K562 (cell line): Measurements from ENCODE around the gene TAF1B. TPM values are rescaled to one million over a fixed set of nuclear protein-coding genes. Genes with fewer than 3 reads are reported as not detected.

Experiments used
- ATAC-seq: fragments of 200-7000 bp; cut with Tn5 transposase; 3 replicates; pipeline ENCODE4 v1.9.1; 2020; ENCODE audit warnings: moderate library complexity
- BruUV-seq: library from RNA; stranded (reverse); fragments of 400-500 nt; replicated peaks from 2 replicates; lab custom pipeline; 2021; lab: Mats Ljungman, UMichigan
- CTCF ChIA-PET: fragments of 300-600 bp; formaldehyde crosslinking; extraction: SDS; loops from one replicate; lab custom pipeline; 2021; ENCODE audit warnings: low intra/inter-chr PET ratio; lab: Yijun Ruan, JAX
- POLR2A ChIA-PET: fragments of 300-600, 350-650 bp; sonication (Branson Sonifier 250); formaldehyde crosslinking; extraction: SDS; loops from one replicate; lab custom pipeline; 2021; ENCODE audit warnings: antibody characterized with exemption, inconsistent platforms; lab: Yijun Ruan, JAX
- DNase-seq, 4 experiments: peaks; one replicate each; pipeline versions ENCODE4 v3.0.0 to v3.0.0-alpha.2; 2011 to 2018; ENCODE audit warnings: low spot score in 3 of 4, mixed read lengths in 3 of 4; ENCODE audit errors: extremely low read depth in 1 of 4
- FAIRE-seq: peaks from 2 replicates; lab custom pipeline; 2011; peaks lifted over from hg19 to GRCh38; lab: Jason Lieb, UNC
- H2AFZ ChIP-seq: 2 replicates; pipeline ENCODE4 v1.6.0; 2011; ENCODE audit warnings: low read depth, low read length, control low read depth, inconsistent platforms
- H3K27ac ChIP-seq: fragments of 200-600 bp; 3 replicates; pipeline ENCODE4 v1.8.0; 2011; ENCODE audit warnings: low read depth, mild to moderate bottlenecking, control low read depth, inconsistent platforms, low read length, moderate library complexity, mixed read lengths; ENCODE audit errors: extremely low read depth
- H3K27me3 ChIP-seq, 2 experiments: fragments of 300-600 bp in 1 of 2; 2 replicates in 1 of 2; 3 replicates in 1 of 2; pipeline versions ENCODE4 v1.6.0 to v1.8.0; 2011; ENCODE audit warnings: inconsistent platforms in 2 of 2, low read length in 2 of 2, mild to moderate bottlenecking in 1 of 2, mixed read lengths in 1 of 2, moderate library complexity in 1 of 2; ENCODE audit not compliant: control insufficient read depth in 2 of 2, insufficient read depth in 2 of 2
- H3K36me3 ChIP-seq: fragments of 300-600 bp; 3 replicates; pipeline ENCODE4 v1.8.0; 2011; ENCODE audit warnings: mild to moderate bottlenecking, low read length, inconsistent platforms; ENCODE audit not compliant: control insufficient read depth, insufficient read depth
- H3K4me1 ChIP-seq, 2 experiments: fragments of 200-600 bp in 1 of 2; replicated peaks in 1 of 2; 2 replicates in 1 of 2; 3 replicates in 1 of 2; pipeline versions ENCODE4 v1.5.1 to v1.8.0; 2011; ENCODE audit warnings: inconsistent platforms in 2 of 2, low read length in 2 of 2, mild to moderate bottlenecking in 1 of 2, mixed read lengths in 1 of 2, moderate library complexity in 1 of 2; ENCODE audit not compliant: control insufficient read depth in 2 of 2, insufficient read depth in 2 of 2
- H3K4me2 ChIP-seq: 2 replicates; pipeline ENCODE4 v1.6.1; 2011; ENCODE audit warnings: low read length, control low read depth, inconsistent platforms, mixed read lengths; ENCODE audit not compliant: insufficient read depth
- H3K4me3 ChIP-seq: fragments of 200-600 bp; sonication (generic), shearing (Covaris generic); 2 replicates; pipeline ENCODE4 v1.5.1; 2016; ENCODE audit warnings: control low read depth, inconsistent platforms
- H3K79me2 ChIP-seq: fragments of 200-600 bp; 3 replicates; pipeline ENCODE4 v1.8.0; 2011; ENCODE audit warnings: low read length, inconsistent platforms; ENCODE audit not compliant: control insufficient read depth, insufficient read depth
- H3K9ac ChIP-seq, 2 experiments: 2 replicates each; pipeline versions ENCODE4 v1.6.0 to v1.6.1; 2011; ENCODE audit warnings: low read depth in 2 of 2, low read length in 2 of 2, control low read depth in 1 of 2, inconsistent platforms in 1 of 2, mild to moderate bottlenecking in 1 of 2, mixed read lengths in 1 of 2; ENCODE audit not compliant: insufficient read depth in 1 of 2
- H3K9me1 ChIP-seq: one replicate; pipeline ENCODE4 v1.6.0; 2011; ENCODE audit warnings: inconsistent platforms, mild to moderate bottlenecking, low read length, moderate library complexity; ENCODE audit not compliant: control insufficient read depth, insufficient read depth
- H3K9me3 ChIP-seq: replicated peaks from 2 replicates; pipeline ENCODE4 v1.5.1; 2011; ENCODE audit warnings: low read depth, low read length, inconsistent platforms; ENCODE audit not compliant: control insufficient read depth, insufficient read depth
- H4K20me1 ChIP-seq: replicated peaks from 2 replicates; pipeline ENCODE4 v1.6.1; 2011; ENCODE audit warnings: low read length, inconsistent platforms, mixed read lengths; ENCODE audit not compliant: control insufficient read depth, insufficient read depth
- ERF ChIP-seq: fragments of 450-650 bp; formaldehyde crosslinking; IDR thresholded peaks from 2 replicates; pipeline ENCODE4 v1.4.0; 2020; ENCODE audit warnings: mild to moderate bottlenecking, mixed read lengths
- HEY1 ChIP-seq: fragments of 250-450 bp; sonication (Bioruptor Pico); IDR thresholded peaks from 2 replicates; pipeline ENCODE4 v1.5.0; 2020; ENCODE audit warnings: mild to moderate bottlenecking, moderate library complexity, borderline replicate concordance
- HNRNPH1 ChIP-seq: fragments of 200-400 bp; formaldehyde crosslinking; optimal IDR thresholded peaks from 2 replicates; pipeline ENCODE3; 2017; ENCODE audit warnings: low read depth, mild to moderate bottlenecking, low read length, moderate library complexity
- RBM22 ChIP-seq: fragments of 200-400 bp; formaldehyde crosslinking; IDR thresholded peaks from 2 replicates; pipeline ENCODE4 v1.6.1; 2018; ENCODE audit warnings: low read length, low read depth; ENCODE audit not compliant: poor library complexity, severe bottlenecking
- SMARCE1 ChIP-seq: fragments of 450-650 bp; IDR thresholded peaks from 2 replicates; pipeline ENCODE4 v1.7.1; 2016; ENCODE audit warnings: mild to moderate bottlenecking
- TBL1XR1 ChIP-seq, 2 experiments: IDR thresholded peaks; 2 replicates each; pipeline ENCODE4 v1.6.1; 2012; ENCODE audit warnings: improper control_type of control experiment in 2 of 2, low read length in 2 of 2, mild to moderate bottlenecking in 1 of 2
- TGIF2 ChIP-seq: sonication (generic); formaldehyde crosslinking; IDR thresholded peaks from 2 replicates; pipeline ENCODE4 v1.8.1; 2022; ENCODE audit warnings: mild to moderate bottlenecking, missing genetic modification reagents, moderate library complexity
- ZBTB1 ChIP-seq: sonication (generic); formaldehyde crosslinking; IDR thresholded peaks from 2 replicates; pipeline ENCODE4 v1.8.1; 2023; ENCODE audit warnings: missing genetic modification reagents, low read depth, mild to moderate bottlenecking, borderline replicate concordance
- WGBS: fragments of 100-300 bp; shearing (Covaris generic); methylation state at CpG from one replicate; pipeline ENCODE4 v1.1.6; 2016; ENCODE audit warnings: low coverage, mixed read lengths; ENCODE audit not compliant: insufficient coverage; ENCODE audit errors: missing lambda C conversion rate; 5-methylcytosine and 5-hydroxymethylcytosine counted together
- in situ Hi-C: fragments of 300-500 bp; cut with MboI; formaldehyde crosslinking; loops from 4 replicates; pipeline ENCODE4 v1.15.0; 2018; ENCODE audit warnings: inconsistent platforms, mixed read lengths
- intact Hi-C: fragments of 100-400 bp; cut with micrococcal nuclease; formaldehyde crosslinking; loops from 2 replicates; pipeline ENCODE4 v1.14.2; 2022
- polyA plus RNA-seq, 8 experiments: library from polyadenylated mRNA; depleted of rRNA in 4 of 8; stranded (reverse) in 5 of 8; unstranded in 3 of 8; fragments of >200 nt; fragmentation: Nextera tagmentation in 2 of 8; fragmentation: Illumina TruSeq in 1 of 8; extraction: Ambion mirVana in 2 of 8; extraction: Trizol in 1 of 8; gene quantifications; 2 replicates each; pipeline versions ENCODE4 v1.2.1 to v1.2.3, GENCODE V29; 2011 to 2014; ENCODE audit warnings: inconsistent platforms in 1 of 8, missing spikeins in 1 of 8
- total RNA-seq, 7 experiments: library from RNA; depleted of rRNA in 6 of 7; stranded (reverse); fragments of >200 nt in 6 of 7; fragmentation: Illumina TruSeq in 2 of 7; extraction: Trizol in 2 of 7; gene quantifications; 2 replicates each; pipeline versions ENCODE4 v1.2.1 to v1.2.3, GENCODE V29; 2011 to 2021; ENCODE audit warnings: low replicate concordance in 1 of 7

Gene TAF1B
- total and polyA plus RNA-seq, 9 of the 15 experiments (the other 6 are each of a cell fraction or from before 2014, with no cell fraction given) = 8.8 to 25.1 (median 17.3) TPM

- no peak for DNase-seq
- POLR2A ChIA-PET = interaction anchor here (0.7 to 1.7 kb wide), 3 partner anchors 13 to 35 kb away, joined by 3 to 4 read pairs (median 3); partner anchors contain the start of gene TAF1B
- no TSS peak for BruUV-seq
- intact Hi-C loops (no loop called here), in situ Hi-C loops (no loop called here)
- TF ChIP-seq RBM22 (no peak), HEY1 (CRISPR knock-in tag) (no peak), TGIF2 (no peak), HNRNPH1 (no peak), ZBTB1 (CRISPR knock-in tag) (no peak)
- ATAC-seq = no peak
- WGBS = 47% methylated on average over 2 of the region's 2 CpGs
- H3K27ac ChIP-seq = no peak overlapping the region
- no peaks in the 10 kb centered on the region for H4K20me1 ChIP-seq
- no peaks in the 10 kb centered on the region for H3K27me3 ChIP-seq
- no peak for FAIRE-seq
- H2AFZ ChIP-seq = no peak overlapping the region
- no peak overlapping the region for H3K9ac ChIP-seq
- H3K79me2 ChIP-seq = no peaks in the 10 kb centered on the region
- no peak overlapping the region for H3K4me3 ChIP-seq
- no peaks in the 10 kb centered on the region for H3K9me1 ChIP-seq
- CTCF ChIA-PET = no interaction called here
- H3K4me2 ChIP-seq = no peak overlapping the region
- no peaks in the 10 kb centered on the region for H3K9me3 ChIP-seq
- H3K4me1 ChIP-seq = no peaks in the 10 kb centered on the region
- H3K36me3 ChIP-seq = peaks cover 42% of the 10 kb centered on the region
Measured at GRCh38 chr2:9877026-9877425, 33.8 kb downstream of the TAF1B start.

DNA sequence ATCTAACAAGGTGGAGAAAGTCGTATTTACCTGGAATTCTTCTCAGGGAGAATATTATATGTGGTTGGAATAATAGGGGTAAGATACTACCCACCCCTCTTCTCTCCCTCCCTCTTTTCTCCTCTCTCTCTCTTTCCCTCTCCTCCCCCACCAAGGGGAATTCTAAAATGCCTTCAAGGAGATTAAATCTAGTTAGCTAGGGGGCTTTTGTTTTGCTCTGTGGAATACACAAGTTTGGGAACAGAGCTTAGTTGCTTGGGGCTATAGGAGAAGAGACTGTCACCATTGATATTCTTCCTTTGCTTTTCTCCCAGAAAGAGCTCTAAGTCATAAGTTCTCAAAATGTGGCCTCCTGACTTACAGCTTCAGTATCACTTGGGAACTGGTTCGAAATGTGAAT lies 34.5 kb downstream of the TAF1B start:
- no peaks in the 10 kb centered on the region for H3K9me1 ChIP-seq
- no TSS peak for BruUV-seq
- H3K4me1 ChIP-seq = no peaks in the 10 kb centered on the region
- TF ChIP-seq TBL1XR1 (IDR thresholded peaks at IDR 0.05; ENCODE audit: low read length in 2 of 2) = no peak
- TF ChIP-seq SMARCE1 = no peak
- TF ChIP-seq ERF = no peak
- no peak overlapping the region for H2AFZ ChIP-seq
- FAIRE-seq (no peak), ATAC-seq (no peak), DNase-seq (no peak)
- H3K4me3 ChIP-seq = no peak overlapping the region
- H3K9ac ChIP-seq = no peak overlapping the region
- ChIA-PET POLR2A (interaction anchor here (0.6 to 1.7 kb wide), 3 partner anchors 34 to 148 kb away, joined by 3 to 4 read pairs (median 3); partner anchors contain the start of gene TAF1B), CTCF (no interaction called here)
- H3K4me2 ChIP-seq = no peak overlapping the region
- no peaks in the 10 kb centered on the region for H3K79me2 ChIP-seq
- in situ Hi-C loops = no loop called here
- intact Hi-C loops = no loop called here
- H3K36me3 ChIP-seq = peaks cover 42% of the 10 kb centered on the region
- H3K9me3 ChIP-seq = no peaks in the 10 kb centered on the region
- no peak overlapping the region for H3K27ac ChIP-seq
- WGBS = 59% methylated on average over 2 of the region's 2 CpGs
- no peaks in the 10 kb centered on the region for H3K27me3 ChIP-seq
- no peaks in the 10 kb centered on the region for H4K20me1 ChIP-seq
